NCI-H1930 (cell line): Measurements from ENCODE around the gene DHX38.

ENCODE experiments used
- DNase-seq, 2 experiments: peaks; one replicate each; lab custom pipeline; 2025; lab: John Stamatoyannopoulos, UW

The DHX38 gene

GRCh38 chr16:72122916-72123315 lies 29.3 kb downstream of the DHX38 start:
- no peak for DNase-seq

GRCh38 chr16:72123426-72123825 lies 29.8 kb downstream of the DHX38 start:
- no peak for DNase-seq

DNA sequence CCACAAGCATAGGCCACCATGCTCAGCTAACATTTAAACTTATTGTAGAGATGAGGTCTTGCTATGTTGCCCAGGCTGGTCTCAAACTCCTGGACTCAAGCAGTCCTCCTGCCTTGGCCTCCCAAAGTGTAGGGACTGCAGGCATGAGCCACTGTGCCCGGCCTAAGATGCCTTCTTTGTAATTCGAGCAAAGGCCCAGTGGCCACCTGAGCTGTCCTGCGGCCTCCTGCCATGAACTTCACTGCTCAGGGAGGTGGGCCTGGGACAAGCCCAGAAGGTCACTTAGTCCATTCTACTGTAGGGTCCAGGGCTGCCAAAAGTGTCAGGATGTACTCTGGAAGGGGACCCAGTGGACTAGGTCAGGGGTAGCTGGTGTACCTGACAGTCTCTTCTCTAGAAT lies 30.5 kb downstream of the DHX38 start:
- DNase-seq: no peak

- peak in 1 of 2 experiments; percentile 5 for DNase-seq
Measured at GRCh38 chr16:72124761-72125634, 31.4 kb downstream of the DHX38 start.

GRCh38 chr16:72125635-72126428 lies 32.2 kb downstream of the DHX38 start:
- no peak for DNase-seq

DNA sequence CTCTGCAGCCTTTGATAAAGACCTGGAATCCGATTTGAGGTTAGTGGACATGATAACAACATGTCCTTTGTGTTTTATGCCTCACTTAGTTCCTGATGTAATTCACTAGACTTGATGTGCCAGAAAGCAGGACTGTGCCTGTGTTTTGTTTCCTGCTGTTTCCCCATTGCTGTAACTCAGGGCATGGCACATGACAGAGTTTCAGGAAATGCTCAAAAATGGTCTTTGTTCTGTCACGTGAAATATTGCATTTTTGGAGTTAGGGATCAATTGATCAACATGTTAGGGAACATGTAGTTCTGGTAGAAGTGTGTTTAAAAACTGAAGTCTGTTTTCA lies 32.8 kb downstream of the DHX38 start:
- DNase-seq: no peak

GRCh38 chr16:72128701-72129100 lies 35.1 kb downstream of the DHX38 start:
- no peak for DNase-seq

DNA sequence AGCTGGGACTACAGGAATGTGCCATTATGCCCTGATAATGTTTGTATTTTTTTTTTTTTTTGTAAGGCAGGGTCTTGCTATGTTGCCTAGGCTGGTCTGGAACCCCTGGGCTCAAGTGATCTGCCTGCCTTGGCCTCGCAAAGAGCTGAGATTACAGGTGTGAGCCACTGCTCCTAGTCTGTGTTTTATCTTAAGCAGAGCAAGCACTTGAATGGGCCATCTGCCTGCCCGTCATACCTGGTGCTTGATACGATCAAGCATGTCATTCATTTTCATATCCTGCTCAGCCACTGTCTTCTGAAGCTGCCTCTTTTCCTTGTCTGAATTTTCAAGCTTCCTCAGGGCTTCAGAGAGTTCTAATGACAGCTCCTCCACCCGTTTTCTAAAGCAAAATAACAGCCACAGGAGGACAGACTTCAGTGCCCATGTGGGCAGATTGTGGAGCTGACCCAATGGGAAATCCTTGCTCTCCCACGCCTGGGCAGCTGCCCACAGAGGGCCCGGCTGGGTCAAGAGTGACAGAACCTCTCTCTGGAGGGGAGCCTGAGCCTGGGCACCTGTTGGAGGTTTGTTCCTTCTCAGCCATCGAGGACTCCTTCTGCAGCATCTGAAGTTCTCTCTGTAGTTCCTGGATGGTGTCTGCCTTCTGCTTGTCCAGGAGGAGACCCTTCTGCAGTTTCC lies 36.5 kb downstream of the DHX38 start:
- no peak for DNase-seq

DNA sequence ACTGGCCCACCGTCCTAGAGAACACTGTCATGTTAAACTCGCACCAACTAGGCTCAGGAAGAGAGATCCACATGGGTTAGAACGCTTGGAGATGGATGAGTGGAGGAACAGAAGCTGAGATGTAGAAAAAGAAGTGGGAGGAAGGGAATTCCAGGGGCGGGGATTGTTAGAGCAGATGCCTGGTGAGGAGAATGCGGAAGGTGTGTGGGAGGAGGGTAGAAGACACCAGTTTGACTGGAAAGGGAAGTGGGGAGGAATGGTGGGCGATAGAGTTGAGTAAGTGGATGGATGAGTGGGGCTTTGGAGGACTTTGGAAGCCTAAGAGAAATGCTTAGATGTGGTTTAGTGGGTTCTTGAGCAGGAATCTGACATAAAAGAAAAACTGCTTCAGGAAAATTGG lies 37.4 kb downstream of the DHX38 start:
- DNase-seq: no peak

- no peak for DNase-seq
Measured at GRCh38 chr16:72132726-72133125, 39.1 kb downstream of the DHX38 start.

DNA sequence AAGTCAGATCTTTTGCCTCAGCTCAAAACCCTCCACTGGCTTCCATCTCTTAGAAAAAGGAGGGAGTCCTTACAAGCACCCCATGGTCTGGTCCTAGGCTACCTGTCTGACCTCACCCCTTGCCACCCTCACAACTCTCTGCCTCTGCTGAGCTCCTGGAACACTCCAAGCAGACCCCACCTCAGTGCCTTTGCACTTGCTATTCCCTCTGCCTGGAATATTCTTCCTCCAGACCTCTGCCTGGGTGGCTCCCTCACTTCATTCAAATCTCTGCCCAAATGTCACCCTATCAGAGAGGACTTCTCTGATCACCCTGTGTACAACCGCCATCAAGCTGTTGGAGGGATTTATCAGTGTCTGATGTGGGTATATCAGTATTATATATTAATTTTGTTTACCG lies 40.9 kb downstream of the DHX38 start:
- no peak for DNase-seq

GRCh38 chr16:72137380-72138063 lies 43.9 kb downstream of the DHX38 start:
- no peak for DNase-seq

GRCh38 chr16:72138064-72138572 lies 44.5 kb downstream of the DHX38 start:
- no peak for DNase-seq

DNA sequence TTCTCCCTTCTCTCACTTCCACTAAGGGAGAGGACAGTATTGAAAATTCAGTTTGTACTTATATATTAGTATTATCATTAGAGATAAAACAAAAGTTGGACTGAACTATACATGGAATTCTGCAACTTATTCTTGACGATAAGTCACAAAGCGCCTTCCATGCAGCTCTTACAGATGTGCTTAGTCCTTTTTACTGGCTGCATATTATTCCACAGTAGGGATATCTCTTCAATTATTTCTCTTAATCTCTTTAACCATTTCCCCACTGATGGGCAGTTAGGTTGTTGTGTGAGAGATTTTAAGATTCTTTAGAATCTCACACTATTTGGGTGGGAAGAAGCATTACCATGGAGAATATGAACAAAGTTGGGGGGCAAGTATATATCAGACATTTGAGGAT lies 46.3 kb downstream of the DHX38 start:
- DNase-seq: no peak

DNA sequence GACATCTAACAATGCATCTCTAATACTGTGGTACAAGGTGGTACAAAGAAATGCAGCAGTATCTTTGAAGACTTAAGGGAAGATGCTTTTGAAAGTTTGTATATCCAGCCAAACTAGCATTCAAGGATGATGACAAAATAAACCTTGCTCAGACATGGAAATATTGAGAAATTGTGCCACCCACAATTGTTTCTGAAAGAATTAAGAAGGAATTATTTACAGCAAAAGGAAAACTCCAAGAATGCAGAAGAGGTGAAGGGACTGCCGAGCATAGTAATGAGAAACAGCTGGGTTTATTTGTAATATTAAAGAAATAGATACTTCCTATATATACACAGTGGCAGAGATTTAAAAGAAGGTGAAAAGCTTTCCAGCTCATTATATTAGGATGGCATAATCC lies 48.8 kb downstream of the DHX38 start:
- no peak for DNase-seq

DNA sequence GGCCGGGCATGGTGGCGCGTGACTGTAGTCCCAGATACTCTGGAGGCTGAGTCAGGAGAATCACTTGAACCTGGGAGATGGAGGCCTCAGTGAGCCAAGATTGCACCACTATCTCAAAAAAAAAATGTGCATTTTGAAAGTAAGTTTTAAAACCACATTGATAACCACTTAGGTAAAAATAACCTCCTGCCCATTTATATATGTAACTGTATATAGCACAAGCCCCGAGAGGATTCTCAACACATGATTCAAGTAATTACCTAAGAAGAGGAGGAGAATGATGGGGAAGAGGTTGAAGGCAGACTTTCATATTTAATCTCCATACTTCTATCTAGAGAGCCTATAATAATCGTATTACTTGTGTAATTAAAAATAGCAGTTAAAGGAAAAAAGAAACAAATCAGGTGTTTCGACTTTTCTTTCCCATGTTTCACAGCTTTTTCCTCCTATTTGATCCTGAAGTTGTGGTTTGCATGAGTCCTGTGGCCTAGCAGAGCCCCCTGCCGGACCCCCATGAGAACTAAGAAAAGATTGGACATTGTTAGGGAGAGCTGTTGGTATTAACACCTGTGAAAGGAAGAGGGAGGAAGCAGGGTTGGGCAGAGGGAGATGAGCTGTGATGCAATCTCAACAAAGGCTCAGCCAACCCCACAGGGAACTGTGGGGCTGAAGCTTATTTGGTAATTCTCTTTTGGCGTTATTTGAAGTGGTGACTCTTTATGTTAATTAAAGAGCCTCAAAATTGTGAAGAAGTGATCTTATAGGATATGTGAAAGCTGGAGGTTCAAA lies 56.2 kb downstream of the DHX38 start:
- DNase-seq: no peak

GRCh38 chr16:72159386-72159785 lies 65.7 kb downstream of the DHX38 start:
- DNase-seq: no peak

- no peak for DNase-seq
Measured at GRCh38 chr16:72159801-72160200, 66.2 kb downstream of the DHX38 start.

DNA sequence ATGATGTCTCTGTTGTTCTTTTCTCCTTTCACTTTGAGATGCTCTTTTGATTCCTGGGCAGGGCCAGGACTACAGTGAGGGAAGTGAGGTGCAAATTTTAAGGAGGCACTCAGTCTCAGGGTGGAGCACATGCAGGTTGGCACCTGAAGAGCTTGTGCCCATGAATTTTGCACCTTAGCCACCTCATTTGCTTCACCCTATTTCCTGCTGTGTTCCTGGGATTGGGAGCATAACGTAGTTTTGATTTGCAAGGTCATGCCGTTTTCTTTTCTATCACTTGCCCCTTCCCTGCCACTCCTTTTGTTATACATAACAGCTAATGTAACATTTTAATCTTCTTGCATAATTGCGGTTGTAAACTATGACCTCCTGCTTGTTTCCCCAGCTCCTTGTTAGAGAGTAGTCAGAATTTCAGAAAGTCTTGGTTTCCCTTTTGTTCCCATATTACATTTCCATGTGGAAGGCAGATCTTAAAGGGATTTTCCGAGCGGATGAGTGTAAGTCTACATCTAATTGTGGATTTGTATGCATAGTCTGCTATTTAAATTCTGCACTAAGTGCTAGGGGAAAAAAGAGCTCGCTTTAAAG lies 68.6 kb downstream of the DHX38 start:
- DNase-seq: no peak
